GM12874 (cell line): ENCODE results near the gene PRSS27.

Experiments
- TF ChIP-seq, protein P1 (sequence below): IDR thresholded peaks from 2 replicates; pipeline ENCODE4 v1.5.1; 2011; ENCODE audit warnings: low read depth, mild to moderate bottlenecking, control low read depth, low read length, moderate library complexity; ENCODE audit not compliant: insufficient read depth

PRSS27 gene

GRCh38 chr16:2700786-2701185, 19.2 kb downstream of the PRSS27 start:
- TF ChIP-seq, protein P1, sequence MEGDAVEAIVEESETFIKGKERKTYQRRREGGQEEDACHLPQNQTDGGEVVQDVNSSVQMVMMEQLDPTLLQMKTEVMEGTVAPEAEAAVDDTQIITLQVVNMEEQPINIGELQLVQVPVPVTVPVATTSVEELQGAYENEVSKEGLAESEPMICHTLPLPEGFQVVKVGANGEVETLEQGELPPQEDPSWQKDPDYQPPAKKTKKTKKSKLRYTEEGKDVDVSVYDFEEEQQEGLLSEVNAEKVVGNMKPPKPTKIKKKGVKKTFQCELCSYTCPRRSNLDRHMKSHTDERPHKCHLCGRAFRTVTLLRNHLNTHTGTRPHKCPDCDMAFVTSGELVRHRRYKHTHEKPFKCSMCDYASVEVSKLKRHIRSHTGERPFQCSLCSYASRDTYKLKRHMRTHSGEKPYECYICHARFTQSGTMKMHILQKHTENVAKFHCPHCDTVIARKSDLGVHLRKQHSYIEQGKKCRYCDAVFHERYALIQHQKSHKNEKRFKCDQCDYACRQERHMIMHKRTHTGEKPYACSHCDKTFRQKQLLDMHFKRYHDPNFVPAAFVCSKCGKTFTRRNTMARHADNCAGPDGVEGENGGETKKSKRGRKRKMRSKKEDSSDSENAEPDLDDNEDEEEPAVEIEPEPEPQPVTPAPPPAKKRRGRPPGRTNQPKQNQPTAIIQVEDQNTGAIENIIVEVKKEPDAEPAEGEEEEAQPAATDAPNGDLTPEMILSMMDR, result no peak

- TF ChIP-seq, protein P1, result no peak
These were observed 20.0 kb downstream of the PRSS27 start for GRCh38 chr16:2699791-2700600.

GRCh38 chr16:2698965-2699750, 20.9 kb downstream of the PRSS27 start:
- TF ChIP-seq, protein P1, result no peak

DNA sequence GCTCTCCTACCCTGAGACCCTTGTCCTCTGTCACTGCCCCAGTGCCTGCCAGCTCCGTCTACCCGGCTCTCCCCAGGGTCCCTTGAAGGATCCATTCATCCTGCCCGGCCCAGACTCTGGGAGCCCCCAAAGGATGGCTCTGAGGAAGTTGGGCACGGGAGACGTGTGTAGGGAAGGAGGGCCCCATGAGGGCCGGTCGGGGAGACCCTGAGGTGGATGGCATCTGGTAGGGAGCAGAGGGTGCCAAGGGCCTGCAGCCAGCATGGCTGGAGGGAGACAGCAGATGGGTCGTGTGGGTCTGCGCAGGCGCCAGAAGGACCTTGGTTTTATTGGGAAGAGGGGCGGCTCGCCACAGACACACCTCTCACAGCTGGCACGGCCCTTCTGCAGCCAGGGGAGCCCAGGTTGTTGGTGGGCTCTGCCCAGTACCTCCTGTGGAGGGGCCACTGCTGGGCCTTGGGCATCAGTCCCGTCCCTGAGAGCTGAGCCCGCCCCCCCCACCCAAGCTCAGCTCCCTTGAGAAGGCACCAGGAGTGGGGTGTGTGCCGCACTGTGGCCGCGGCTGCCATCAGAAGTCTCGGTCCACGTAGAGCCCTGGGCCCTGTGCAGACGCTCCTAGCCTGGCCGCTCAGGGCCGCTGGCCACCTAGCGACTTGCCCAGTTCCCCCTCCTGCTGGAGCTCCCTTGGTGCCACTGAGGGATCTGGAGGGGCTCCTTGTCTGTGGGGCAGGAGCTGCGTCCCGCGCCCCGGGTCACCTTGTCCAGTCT, 21.7 kb downstream of the PRSS27 start:
- TF ChIP-seq, protein P1, result no peak

GRCh38 chr16:2697401-2697948, 22.5 kb downstream of the PRSS27 start:
- TF ChIP-seq, protein P1, result no peak

DNA sequence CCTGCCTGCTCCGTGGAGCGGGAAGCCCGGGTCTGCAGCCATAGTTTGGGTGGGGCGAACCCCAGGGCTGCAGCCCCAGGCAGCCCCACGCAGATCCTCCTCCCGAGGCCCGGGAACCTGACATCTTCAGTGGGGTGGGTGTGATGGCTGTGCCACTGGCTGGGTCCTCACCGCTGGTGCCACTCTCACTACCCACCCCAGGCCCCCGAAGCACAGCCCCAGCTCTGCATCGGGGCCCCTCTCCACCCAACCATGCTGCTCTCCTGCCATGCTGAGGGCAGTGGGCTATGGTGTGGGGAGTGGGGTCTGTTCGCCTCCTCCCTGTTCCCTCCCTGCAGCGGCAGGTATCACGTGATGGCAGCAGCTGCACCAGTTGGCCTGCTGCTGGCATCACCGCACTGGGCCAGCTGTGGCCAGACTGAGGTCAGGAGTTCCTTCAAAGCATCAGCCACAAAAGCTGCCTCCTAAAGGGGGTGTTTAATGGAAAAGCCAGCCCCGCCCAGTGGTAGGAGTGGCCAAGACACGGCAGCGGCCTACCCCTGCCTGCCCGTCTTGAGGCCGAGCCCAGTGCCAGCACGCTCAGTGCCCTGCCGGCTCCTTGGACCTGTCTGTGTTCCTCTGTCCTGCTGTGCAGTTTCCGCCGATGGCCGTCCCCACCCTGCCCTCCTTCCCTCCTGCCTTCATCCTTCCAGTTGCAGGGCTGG, 26.9 kb downstream of the PRSS27 start:
- TF ChIP-seq, protein P1, result no peak
